Spinal cord (tissue), 10 donors: ENCODE data around the gene TEX29. TPM values are rescaled to one million over a fixed set of nuclear protein-coding genes. Genes with fewer than 3 reads are reported as not detected.

ENCODE experiments used
- DNase-seq, 6 donors: peaks; one replicate each; pipeline versions ENCODE4 v3.0.0 to v3.0.0-alpha.2; 2013 to 2015; ENCODE audit warnings: low spot score in 6 of 6, low read depth in 4 of 6
- H3K27ac ChIP-seq: one replicate; pipeline ENCODE4 v1.5.1; 2013; ENCODE audit warnings: low read depth, low read length, control low read depth
- H3K27me3 ChIP-seq: one replicate; pipeline ENCODE4 v1.6.1; 2013; ENCODE audit warnings: low read length; ENCODE audit not compliant: control insufficient read depth, insufficient read depth
- H3K36me3 ChIP-seq: one replicate; pipeline ENCODE4 v1.6.1; 2013; ENCODE audit warnings: low read length; ENCODE audit not compliant: control insufficient read depth, insufficient read depth
- H3K4me1 ChIP-seq: one replicate; pipeline ENCODE4 v1.6.1; 2013; ENCODE audit warnings: low read length; ENCODE audit not compliant: control insufficient read depth, insufficient read depth
- H3K4me3 ChIP-seq: one replicate; pipeline ENCODE4 v1.5.1; 2013; ENCODE audit warnings: low read depth, low read length, control low read depth
- H3K9me3 ChIP-seq: one replicate; pipeline ENCODE4 v1.6.1; 2013; ENCODE audit warnings: low read length; ENCODE audit not compliant: control insufficient read depth, insufficient read depth
- WGBS: methylation state at CpG from one replicate; pipeline ENCODE4 v1.1.5; 2013; ENCODE audit warnings: missing lambda C conversion rate; ENCODE audit not compliant: insufficient coverage; 5-methylcytosine and 5-hydroxymethylcytosine counted together
- long read RNA-seq, 4 donors: transcript quantifications; one replicate each; lab custom pipeline, GENCODE V29; 2026
- polyA plus RNA-seq, 2 donors: library from polyadenylated mRNA; unstranded; fragments of 120-200 nt; gene quantifications; one replicate each; pipeline ENCODE4 v1.2.1, GENCODE V29; 2013; ENCODE audit not compliant: insufficient read length in 2 of 2
- total RNA-seq, 2 donors: library from RNA; depleted of rRNA in 1 of 2; stranded (reverse); fragments of 120-200 nt in 1 of 2; fragments of >200 nt in 1 of 2; gene quantifications; one replicate each; pipeline versions ENCODE4 v1.2.3 to v1.2.4, GENCODE V29; 2013 to 2014
- donor health status: healthy.

Gene TEX29
- total RNA-seq (under 1 TPM; 0.30 to 0.61 TPM), polyA plus RNA-seq (under 1 TPM in 1 of 2 donors, not detected in 1; 0.75 TPM)
- long read RNA-seq, donor 1: 0 reads
- long read RNA-seq, donor 2: 0 reads
- long read RNA-seq, donor 3: 0 reads
- long read RNA-seq, donor 4: 0 reads

DNA sequence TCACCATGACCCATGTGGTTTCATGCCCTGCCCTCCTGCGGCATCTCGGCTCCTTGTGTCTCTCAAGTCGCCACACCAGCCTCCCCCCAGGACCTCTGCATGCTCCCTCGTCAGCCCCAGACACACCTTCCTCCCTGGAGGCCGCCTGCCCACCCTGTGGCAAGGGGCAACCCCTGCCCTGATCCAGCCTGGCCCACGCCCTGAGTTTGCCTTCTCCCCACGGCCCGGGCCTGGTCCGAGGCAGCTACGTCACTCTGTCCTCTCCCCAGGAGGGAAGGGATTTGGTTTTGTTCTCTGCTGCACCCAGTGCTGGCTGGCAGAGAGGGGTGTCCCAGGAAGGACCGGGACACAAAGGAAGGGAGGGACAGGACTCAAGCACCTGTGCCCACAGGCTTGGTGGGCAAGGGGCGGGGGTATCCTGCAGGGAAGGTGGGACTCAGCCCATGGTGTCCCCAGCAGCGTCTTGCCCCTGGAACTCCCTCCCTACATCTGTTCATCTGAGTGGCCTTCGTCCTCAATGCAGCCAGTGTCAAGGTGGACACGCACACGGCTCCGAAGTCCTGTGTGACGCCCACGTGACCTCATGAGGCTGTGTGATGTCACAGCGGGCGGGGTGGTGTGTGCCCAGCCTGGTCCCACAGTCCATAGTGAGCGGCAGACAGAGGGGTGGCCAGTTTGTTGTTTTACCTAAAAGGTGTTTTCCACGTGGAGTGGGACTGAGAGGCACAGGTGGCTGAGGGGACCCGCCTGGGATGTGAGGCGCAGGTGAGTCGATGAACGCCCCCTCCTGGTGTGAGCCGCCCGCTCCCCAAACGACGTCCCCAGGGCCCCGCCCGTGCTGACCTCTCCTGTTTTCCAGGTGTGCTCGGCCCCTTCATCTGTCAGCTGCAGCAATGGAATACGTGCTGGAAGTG is at the start of gene TEX29:
Gene TEX29 (plus strand): TSS at position 645 of the 914 bp plus-strand sequence. CDS start 249 bp downstream, at position 894.
- H3K27me3 ChIP-seq: no peaks in the 10 kb centered on the region
- 75% methylated on average over 33 of the region's 35 CpGs for WGBS
- H3K36me3 ChIP-seq: peaks cover 24% of the 10 kb centered on the region
- peaks cover 8% of the 10 kb centered on the region for H3K4me1 ChIP-seq
- no peaks in the 10 kb centered on the region for H3K9me3 ChIP-seq
- no peak within 1 kb of the TSS for H3K4me3 ChIP-seq
- H3K27ac ChIP-seq: no peak within 1 kb of the TSS
- no peak for DNase-seq

DNA sequence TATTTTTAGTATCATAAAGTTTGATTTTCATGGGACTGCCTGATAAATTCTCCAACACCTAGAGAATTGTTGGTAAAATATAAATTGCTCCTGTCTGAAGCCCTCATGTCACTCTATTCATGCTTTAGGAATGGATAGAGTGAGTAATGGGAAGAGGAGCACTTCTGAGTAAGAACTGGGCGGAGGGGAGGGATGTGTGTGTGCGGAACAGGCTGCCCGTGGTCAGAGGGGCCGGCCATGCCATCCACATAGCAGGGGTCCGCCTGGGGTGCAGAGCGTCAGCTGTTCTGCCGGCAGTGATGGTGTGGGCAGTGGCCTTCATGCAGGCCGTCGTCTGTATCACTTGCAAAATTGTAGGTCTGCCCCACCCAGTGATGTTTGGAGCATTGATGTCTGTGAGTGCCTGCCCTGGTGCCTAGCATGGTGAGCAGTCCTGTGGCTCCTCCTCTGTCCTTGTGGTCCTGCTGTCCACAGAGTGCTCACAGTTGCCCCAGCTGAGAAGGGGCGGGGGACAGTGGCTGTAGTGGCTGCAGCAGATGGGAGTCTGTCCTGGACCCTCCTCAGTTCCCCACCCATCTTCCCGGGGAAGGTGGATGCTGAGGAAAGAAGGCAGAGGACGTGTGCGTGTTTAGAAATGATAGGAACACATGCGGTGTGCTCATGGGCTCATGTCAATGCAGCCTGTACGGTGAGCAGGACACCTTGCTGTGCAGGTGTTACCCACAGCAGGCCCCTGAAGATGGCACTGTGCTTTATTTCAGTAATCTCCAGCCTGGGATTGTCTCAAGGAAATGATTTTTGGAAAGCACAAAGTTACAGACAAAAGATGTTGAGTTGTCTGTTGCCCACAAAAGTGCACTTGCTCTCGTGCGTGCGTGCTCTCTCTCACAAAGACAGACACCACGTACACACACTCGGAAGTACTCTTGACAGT is 49.4 kb upstream of the TEX29 start:
- Histone ChIP-seq H3K27ac (no peak overlapping the region), H3K36me3 (peaks cover 56% of the 10 kb centered on the region), H3K27me3 (no peaks in the 10 kb centered on the region), H3K9me3 (no peaks in the 10 kb centered on the region), H3K4me1 (peaks cover 7% of the 10 kb centered on the region), H3K4me3 (no peak overlapping the region)
- no peak for DNase-seq
- WGBS: 87% methylated on average over 15 of the region's 20 CpGs

DNA sequence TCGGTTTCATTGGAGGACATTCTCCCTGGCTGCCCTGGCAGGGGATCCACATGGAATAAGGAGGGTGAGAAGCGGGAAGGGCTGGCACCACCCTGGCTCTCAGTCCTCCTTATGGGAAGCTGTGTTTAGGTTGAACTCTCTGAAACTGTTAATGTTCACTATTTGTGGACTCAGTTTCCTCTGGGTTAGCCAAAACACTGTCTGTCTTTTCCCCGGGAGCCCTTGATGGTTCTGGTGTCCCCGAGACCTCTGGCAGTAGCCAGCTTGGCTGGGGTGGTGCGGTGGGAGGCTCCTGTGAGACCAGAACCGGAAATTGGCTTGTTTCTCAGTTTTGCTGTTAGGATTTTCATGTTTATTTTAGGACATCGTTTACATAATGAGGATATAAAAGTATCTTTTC is 48.3 kb upstream of the TEX29 start:
- peaks cover 7% of the 10 kb centered on the region for H3K4me1 ChIP-seq
- no peaks in the 10 kb centered on the region for H3K9me3 ChIP-seq
- 96% methylated on average over 7 of the region's 7 CpGs for WGBS
- H3K4me3 ChIP-seq: no peak overlapping the region
- peaks cover 49% of the 10 kb centered on the region for H3K36me3 ChIP-seq
- H3K27me3 ChIP-seq: no peaks in the 10 kb centered on the region
- no peak for DNase-seq
- no peak overlapping the region for H3K27ac ChIP-seq

DNA sequence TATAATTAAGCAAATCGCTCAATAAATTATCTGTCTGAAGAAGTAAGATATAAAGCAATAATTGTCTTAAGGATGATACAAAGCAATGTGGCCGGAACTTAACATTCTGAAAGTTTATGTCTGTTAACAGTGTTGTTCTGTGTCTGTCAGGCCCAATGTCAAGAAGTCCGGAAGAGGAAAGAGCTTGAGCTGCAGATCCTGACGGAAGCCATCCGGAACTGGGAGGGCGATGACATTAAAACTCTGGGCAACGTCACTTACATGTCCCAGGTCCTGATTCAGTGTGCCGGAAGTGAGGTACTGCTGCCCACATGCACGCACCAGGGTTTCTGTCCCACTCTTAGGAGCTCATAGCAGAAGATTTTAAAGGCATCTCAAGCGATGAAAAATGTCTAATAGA is 45.1 kb upstream of the TEX29 start:
- Histone ChIP-seq H3K4me3 (no peak overlapping the region), H3K27ac (no peak overlapping the region), H3K36me3 (peaks cover 40% of the 10 kb centered on the region), H3K9me3 (no peaks in the 10 kb centered on the region), H3K27me3 (no peaks in the 10 kb centered on the region), H3K4me1 (no peaks in the 10 kb centered on the region)
- DNase-seq: no peak
- WGBS: 89% methylated on average over 8 of the region's 10 CpGs

DNA sequence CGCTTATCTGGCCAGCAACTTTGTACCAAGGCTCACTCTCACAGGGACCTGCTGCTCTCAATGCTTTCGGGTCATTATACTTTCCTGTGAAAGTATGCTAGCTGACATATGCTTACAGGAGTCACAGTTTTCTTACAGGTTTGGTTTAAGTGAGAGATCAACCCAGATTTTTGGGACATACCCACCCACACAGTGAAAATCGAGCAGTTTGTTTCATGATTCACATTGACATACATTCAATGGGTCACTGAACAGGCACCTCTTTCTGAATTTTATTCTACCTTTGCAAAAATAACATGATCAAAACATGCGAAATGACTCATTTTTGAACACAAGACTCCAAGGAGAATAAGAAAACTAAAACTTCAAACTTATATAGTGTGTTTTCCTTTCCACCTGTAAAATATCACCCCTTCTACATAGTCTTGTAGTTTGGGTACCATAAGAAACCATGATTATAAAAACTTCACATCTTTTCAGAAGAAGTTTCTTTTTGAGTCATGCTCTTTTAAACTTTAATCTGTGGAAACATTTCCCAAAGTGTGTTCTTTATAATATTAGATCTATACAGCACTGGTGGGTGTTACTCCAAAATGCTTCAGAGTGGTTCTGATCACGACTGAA is 44.3 kb upstream of the TEX29 start:
- Histone ChIP-seq H3K27ac (no peak overlapping the region), H3K4me3 (no peak overlapping the region), H3K36me3 (peaks cover 38% of the 10 kb centered on the region), H3K27me3 (no peaks in the 10 kb centered on the region), H3K9me3 (no peaks in the 10 kb centered on the region), H3K4me1 (no peaks in the 10 kb centered on the region)
- 92% methylated on average over 3 of the region's 5 CpGs for whole genome bisulfite sequencing
- DNase-seq: no peak

DNA sequence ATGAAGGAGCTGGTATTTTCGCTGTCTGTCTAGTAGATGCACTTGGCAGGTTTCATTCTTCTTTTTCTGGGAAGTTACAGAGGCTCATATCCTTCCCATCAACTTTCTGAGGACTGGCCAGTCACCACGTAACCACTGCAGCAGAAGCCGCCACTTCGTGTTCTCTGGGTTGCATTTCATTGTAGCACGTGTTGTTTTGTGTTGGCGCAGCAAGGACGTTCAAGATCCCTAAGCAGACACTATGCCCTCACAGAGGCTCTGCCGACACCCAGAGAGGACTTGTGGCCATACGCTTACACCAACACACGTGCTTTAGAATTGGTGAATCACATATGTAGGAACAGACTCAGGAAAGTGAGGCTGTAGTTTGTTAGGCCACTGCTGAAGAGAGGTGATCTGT is 42.2 kb upstream of the TEX29 start:
- DNase-seq: no peak
- Histone ChIP-seq H3K4me3 (no peak overlapping the region), H3K27ac (no peak overlapping the region), H3K27me3 (no peaks in the 10 kb centered on the region), H3K9me3 (no peaks in the 10 kb centered on the region), H3K4me1 (no peaks in the 10 kb centered on the region), H3K36me3 (peaks cover 37% of the 10 kb centered on the region)
- 93% methylated on average over 7 of the region's 10 CpGs for WGBS

DNA sequence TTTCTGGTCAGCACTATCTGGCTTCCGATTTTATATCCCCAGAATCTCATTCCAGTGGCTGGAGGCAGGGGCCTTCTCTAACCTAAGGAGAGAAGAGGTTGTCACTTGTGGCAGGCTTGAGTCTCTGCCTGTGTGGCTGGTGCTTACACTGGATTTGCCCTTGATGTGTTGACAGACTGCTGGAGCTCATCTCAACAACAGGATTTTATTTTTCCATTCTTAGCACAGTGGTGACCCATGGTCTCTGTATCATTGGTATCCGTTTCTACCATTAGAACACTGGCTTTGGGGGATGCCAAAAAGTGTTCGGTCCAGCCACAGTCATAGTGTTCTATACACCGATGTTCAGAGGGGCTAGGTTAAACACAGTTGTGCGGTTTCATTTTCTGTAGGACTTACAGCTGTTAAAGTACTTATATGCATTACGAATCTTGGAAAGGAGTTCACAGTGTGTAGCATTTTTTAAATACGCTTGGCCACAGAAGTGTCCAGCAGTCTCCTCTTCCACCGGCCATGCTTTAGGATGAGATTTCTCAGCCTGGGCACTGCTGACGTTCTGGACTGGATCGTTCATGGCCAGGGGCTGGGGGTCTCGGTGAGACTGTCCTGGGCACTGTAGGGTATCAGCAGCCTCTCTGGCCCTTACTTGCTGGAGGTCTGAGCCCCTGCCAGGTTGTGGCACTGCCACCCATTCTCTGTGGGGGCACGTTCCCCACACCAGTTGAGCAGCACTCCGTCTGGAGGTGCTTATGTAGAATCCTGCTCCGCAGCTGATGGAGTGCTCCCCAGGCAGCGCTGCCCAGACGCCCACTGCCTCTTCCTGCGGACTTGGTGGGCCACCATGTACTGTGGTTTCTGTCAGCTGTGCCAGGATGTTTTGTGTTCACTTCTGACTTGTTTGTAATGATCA is 41.4 kb upstream of the TEX29 start:
- H3K9me3 ChIP-seq: no peaks in the 10 kb centered on the region
- peaks cover 37% of the 10 kb centered on the region for H3K36me3 ChIP-seq
- no peaks in the 10 kb centered on the region for H3K27me3 ChIP-seq
- H3K4me1 ChIP-seq: no peaks in the 10 kb centered on the region
- DNase-seq: no peak
- H3K27ac ChIP-seq: no peak overlapping the region
- no peak overlapping the region for H3K4me3 ChIP-seq
- WGBS: 93% methylated on average over 16 of the region's 17 CpGs

DNA sequence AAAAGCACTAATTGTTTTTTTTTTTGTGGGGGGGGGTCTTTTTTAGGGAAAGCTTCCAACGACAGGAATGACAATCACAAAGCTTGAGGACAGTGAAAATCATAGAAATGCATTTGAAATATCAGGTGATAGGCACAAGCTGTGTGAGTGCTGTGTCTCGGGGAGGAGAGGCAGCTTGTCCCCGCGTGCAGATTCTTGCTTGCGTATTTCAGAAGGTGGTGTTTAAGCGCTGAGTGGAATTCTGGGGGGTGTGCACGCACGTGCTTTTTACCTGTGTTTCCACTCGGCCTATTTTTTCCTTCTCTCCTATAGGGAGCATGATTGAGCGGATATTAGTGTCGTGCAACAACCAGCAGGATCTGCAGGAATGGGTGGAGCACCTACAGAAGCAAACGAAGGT is 40.2 kb upstream of the TEX29 start:
- no peaks in the 10 kb centered on the region for H3K9me3 ChIP-seq
- H3K27me3 ChIP-seq: no peaks in the 10 kb centered on the region
- H3K4me3 ChIP-seq: no peak overlapping the region
- no peak for DNase-seq
- no peaks in the 10 kb centered on the region for H3K4me1 ChIP-seq
- 79% methylated on average over 3 of the region's 12 CpGs for WGBS
- H3K36me3 ChIP-seq: peaks cover 49% of the 10 kb centered on the region
- H3K27ac ChIP-seq: no peak overlapping the region
